Hematopoietic multipotent progenitor cell treated with erythropoietin and hydrocortisone succinate and interleukin-3 and kit ligand, for 6 days (in vitro differentiated cells): ENCODE results near the gene CCDC57.

ENCODE experiments used
- DNase-seq: peaks from one replicate; pipeline ENCODE4 v3.0.0-alpha.2; 2015

CCDC57 gene

GRCh38 chr17:82089723-82090548 is 122.7 kb downstream of the CCDC57 start:
- no peak for DNase-seq

GRCh38 chr17:82088838-82089722 is 123.6 kb downstream of the CCDC57 start:
- DNase-seq = no peak

- DNase-seq = no peak
Observed at GRCh38 chr17:82087961-82088837, 124.4 kb downstream of the CCDC57 start.

- no peak for DNase-seq
Observed at GRCh38 chr17:82086941-82087906, 125.4 kb downstream of the CCDC57 start.

- DNase-seq = no peak
Observed at GRCh38 chr17:82085931-82086764, 126.5 kb downstream of the CCDC57 start.

- no peak for DNase-seq
Observed at GRCh38 chr17:82085031-82085861, 127.4 kb downstream of the CCDC57 start.

GRCh38 chr17:82084373-82085030 is 128.1 kb downstream of the CCDC57 start:
- DNase-seq = no peak

GRCh38 chr17:82083533-82084359 is 128.9 kb downstream of the CCDC57 start:
- no peak for DNase-seq

GRCh38 chr17:82083009-82083408 is 129.6 kb downstream of the CCDC57 start:
- DNase-seq = no peak

- DNase-seq = no peak
Observed at GRCh38 chr17:82082456-82082855, 130.2 kb downstream of the CCDC57 start.

GRCh38 chr17:82081966-82082365 is 130.7 kb downstream of the CCDC57 start:
- DNase-seq = no peak

GRCh38 chr17:82081546-82081945 is 131.1 kb downstream of the CCDC57 start:
- DNase-seq = no peak

- no peak for DNase-seq
Observed at GRCh38 chr17:82080789-82081464, 131.7 kb downstream of the CCDC57 start.

GRCh38 chr17:82080048-82080788 is 132.4 kb downstream of the CCDC57 start:
- no peak for DNase-seq

- no peak for DNase-seq
Observed at GRCh38 chr17:82079001-82079677, 133.5 kb downstream of the CCDC57 start.

- no peak for DNase-seq
Observed at GRCh38 chr17:82078433-82078832, 134.2 kb downstream of the CCDC57 start.
